Dermis microvascular lymphatic vessel endothelial cell (primary cell): Measurements from ENCODE around the gene WDHD1. TPM values are rescaled to one million over a fixed set of nuclear protein-coding genes. Genes with fewer than 3 reads are reported as not detected.
"Not testable (repeated sequence)": the region's sequence is repeated elsewhere in the genome, so short reads cannot be mapped to it uniquely, and the experiment has no call there.

Experiments
- DNase-seq, 2 donors: peaks; one replicate each; pipeline versions ENCODE4 v3.0.0 to v3.0.0-alpha.2; 2010; ENCODE audit warnings: low read depth in 2 of 2
- total RNA-seq: library from RNA; depleted of rRNA; stranded (reverse); fragments of >200 nt; gene quantifications from 2 replicates; pipeline ENCODE4 v1.2.1, GENCODE V29; 2014

Gene WDHD1
- total RNA-seq, 1 donor from 2014 or later = 9.6 TPM

DNA sequence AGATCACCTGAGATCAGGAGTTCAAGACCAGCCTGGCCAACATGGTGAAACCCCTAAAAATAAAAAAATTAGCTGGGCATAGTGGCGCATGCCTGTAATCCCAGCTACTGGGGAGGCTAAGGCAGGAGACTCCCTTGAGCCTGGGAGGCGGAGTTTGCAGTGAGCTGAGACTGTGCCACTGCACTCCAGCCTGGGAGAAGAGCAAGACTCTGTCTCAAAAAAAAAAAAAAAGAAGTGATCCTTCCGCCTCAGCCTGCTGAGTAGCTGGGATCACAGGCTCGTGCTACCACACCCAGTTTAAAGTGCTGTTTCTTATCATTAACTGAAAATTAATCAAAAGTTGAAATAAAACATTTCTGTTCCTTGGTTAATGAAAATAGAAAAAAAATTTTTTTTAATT is 117.9 kb downstream of the WDHD1 start:
- not testable (repeated sequence) for DNase-seq

DNA sequence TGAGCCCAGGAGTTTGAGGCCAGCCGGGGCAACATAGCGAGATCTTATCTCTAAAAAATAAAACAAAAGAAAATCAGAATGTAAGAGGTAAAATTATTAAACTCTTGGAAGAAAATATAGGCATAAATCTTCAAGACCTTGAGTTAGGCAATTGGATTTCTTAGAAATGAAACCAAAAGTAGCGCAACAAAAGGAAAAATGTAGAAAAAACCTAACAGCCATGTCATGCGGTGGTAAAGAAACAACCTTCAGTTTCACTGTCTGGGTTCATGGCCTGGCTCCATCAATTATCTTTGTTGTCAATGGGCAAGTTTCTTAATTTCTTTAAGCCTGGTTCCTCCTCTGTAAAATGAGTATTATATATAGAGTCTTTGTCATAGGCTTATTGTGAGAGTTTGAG is 118.7 kb downstream of the WDHD1 start:
- no peak for DNase-seq

DNA sequence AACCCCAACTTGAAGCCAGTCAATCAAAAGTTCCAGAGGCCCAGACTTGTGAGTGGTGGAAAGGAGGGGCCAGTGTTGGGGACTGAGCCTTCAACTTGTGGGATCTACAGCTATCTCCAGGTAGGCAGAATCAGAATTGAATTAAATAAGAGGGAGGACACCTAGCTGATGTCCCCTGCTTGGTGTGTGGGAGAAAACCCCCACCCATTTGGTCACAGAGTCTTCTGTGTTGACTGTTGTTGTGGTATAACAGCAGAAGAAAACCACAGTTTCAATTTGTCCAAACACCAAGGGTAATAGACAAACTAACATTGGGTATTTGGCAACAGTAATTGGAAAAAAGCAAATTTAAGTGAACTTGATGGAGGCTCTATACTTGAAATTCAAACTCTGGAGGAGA is 120.8 kb downstream of the WDHD1 start:
- DNase-seq = no peak

DNA sequence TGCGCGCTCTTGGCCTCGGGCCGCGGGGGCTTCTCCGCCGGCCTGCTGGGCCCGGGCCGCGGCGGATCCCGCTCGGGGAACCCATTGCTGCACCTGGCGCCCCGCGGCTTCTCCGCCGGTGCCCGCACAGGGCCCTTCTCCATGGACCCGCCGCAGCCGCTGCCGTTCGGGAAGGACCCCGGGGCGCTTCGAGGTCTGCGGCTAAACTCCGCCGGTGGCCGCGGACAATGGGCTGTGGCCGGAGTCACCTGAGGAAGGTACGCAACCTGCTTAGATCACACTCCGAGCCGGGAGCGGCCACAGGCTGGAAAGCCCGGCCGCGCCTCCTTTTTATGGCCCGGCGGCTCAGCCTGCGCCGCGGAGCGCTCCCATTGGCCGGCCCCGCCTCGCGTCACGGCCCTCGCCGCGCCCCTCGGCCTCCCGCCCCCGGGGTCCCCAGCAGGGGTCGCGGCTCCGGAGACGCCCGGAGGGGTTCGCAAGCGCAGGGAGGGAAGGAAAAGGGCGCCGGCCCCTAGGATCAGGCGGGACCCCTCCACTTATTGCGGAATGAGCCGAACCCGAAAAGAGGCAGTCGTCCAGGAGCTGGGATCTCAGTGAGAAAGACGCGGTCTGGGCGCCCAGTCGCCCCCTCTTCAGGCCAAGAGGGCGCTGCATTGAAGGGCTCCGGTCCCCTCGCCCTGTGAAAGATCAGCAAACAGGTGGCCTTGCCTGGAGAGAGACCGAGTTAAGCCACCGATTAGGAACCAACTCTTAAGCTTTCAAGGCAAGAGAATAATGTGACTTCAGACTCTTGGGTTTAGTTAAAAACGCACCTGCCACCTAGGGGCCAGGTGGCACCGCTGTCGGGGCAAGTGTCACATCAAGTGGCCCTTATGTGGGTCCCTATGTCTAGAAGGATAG is 124.1 kb downstream of the WDHD1 start, which contains the start of gene GCH1:
Gene GCH1 (minus strand): TSS at position 306 of the 900 bp plus-strand sequence. CDS start 163 bp downstream, at position 143.
- peak in 1 of 2 donors; percentile 74 for DNase-seq

DNA sequence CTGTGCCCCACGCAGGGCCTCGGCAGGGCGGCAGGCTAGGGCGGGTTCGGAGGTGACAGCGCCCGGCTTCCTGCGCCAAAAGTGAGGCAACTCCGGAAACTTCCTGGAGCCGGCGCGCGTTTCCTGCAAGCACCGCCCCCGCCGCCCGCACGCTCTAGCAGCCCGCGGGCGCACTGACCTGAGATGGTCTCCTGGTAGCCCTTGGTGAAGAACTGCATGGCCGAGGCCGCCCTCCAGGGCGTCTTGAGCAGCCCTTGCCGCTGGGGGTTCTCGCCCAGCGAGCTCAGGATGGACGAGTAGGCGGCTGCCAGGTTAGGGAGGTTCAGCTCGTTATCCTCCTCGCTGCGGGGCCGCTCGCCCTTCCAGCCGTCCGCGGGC is 124.8 kb downstream of the WDHD1 start:
- peak in 1 of 2 donors; percentile 68 for DNase-seq

DNA sequence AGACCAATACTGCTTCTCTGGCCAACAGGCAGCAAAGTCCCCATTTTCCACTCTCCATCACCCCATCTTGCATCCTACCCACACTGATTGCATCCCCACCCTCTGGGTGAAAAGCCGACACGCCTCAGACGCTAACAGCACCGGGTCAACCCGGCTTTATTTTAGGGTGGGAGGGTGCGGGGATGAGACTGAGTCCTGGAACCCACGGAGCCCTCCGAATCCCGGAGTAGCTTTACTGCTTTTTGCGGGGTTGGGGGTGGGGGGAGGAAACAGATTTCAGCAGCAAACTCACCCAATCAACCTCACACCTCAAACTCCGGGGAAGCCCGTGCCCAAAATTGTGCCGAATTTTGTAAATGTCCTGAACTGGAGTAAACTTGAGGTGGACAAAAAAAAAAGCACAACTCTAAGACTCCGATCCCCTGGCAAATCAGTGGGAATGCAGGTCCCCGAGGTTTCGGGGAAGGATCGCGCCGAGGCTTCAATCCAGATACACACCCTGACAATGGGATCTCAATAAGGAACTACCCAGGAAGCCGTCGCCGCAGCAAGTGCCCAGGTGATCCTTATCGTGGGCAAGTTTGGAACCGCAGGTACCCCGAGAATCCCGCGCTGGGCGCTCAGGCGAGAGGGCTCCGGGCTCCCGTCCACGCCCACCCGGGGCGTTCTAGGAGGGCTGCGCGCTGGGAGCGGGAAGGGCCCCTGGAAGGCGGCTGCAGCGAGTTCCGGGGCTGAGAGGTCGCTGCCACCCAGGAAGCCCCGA is 125.3 kb downstream of the WDHD1 start:
- no peak for DNase-seq

DNA sequence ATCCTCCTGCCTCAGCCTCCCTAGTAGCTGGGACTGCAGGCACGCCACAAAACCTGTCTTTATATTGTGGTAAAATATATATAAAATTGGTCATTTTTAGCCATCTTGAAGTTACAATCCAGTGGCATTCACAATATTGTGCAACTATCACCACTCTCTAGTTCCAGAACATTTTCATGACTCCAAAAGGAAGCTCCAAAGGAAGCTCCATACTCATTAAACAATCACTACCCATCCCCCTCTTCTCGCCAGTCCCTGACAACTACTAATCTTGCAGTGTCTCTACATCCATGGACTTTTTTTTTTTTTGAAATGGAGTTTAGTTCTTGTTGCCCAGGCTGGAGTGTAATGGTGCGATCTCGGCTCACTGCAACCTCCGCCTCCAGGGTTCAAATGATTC is 127.3 kb downstream of the WDHD1 start:
- DNase-seq = no peak

DNA sequence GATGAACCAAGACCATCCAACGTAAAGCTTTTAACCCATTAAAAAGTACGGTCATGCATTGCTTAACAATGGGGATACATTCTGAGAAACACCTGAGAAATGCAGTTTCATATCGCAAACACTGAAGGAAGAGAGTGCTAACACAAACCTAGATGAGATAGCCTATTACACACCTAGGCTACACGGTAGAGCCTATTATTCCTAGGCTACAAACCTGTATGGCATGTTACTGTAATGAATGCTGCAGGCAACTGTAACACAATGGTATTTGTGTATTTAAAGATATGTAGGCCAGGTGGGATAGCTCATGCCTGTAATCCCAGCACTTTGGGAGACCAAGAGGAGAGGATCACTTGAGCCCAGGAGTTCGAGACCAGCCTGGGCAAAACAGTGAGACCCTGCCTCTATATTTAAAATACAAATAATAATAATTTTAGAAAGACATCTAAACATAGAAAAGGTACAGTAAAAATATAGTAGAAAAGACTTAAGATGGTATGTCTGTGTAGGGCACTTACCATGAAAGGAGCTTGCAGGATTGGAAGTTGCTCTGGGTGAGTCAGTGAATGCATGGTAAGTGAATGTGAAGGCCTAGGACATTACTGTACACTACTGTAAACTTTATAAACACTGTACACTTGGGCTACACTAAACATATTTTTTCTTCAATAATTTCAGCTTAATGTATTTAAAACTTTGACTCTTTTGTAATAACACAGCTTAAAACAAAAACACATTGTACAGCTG is 128.9 kb downstream of the WDHD1 start:
- DNase-seq = not testable (repeated sequence)

DNA sequence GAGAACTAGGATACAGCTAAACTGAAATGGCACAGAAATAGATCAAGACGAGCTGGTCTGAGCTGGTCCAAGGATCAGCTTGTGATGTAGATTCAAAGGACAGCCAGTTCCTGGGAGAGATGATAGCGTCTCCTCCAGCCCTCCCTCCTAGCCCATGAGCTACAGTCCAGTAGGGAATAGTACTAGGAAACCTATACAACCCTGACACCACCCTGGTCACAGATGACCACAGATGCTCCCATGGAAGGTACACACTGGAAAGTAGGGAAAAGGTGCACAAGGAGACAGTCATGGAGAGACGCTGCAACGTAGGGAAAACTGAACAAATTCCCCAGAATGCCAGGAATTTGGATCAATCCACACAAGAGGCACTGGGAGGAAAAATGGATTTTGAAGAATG is 131.2 kb downstream of the WDHD1 start:
- no peak for DNase-seq

DNA sequence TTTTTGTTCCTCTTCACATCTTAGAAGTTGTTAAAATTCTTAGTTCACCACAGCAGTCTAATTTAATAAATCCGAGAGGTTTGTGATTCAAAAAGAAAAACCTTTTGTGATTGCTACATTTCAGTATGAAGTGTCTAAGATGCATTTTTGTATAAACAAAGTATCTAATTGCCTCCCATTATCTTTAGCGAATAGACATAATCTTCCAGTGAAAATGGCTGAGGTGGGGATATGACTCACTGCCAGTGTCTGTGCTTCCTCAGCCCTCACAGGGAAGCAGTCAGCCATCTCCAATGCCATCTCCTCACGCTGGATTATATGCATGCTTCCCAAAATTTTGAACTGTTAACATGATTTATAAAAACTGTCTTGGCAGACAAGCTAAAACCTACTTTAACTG is 131.9 kb downstream of the WDHD1 start:
- peak in 1 of 2 donors; percentile 42 for DNase-seq

DNA sequence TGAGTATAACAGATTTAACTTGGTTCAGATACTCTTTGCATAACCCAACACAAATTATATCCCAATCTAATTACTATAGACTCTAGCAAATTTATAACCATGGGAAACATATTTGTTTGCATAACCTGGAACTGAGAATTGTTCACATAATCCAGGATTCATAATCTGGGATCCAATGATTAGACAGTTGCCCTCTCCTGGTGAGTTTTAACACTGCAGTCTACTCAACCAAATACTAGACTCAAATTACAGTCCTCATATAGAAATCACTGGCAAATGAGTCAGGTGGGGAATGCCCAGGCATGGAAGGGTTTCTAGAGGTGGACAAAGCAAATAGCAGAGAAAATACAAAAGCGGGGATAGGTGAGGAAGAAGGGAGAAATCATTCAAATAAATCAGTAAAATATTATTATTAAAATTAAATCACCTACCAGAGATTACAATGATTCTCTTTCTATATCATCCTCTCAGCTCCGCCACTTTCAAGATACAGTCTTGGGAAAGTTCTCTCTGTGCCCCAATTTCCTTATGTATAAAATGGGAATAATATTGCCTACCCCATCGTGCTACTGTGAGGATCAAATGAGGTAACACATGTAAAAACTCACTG is 133.6 kb downstream of the WDHD1 start:
- peak in 1 of 2 donors; percentile 76 for DNase-seq

DNA sequence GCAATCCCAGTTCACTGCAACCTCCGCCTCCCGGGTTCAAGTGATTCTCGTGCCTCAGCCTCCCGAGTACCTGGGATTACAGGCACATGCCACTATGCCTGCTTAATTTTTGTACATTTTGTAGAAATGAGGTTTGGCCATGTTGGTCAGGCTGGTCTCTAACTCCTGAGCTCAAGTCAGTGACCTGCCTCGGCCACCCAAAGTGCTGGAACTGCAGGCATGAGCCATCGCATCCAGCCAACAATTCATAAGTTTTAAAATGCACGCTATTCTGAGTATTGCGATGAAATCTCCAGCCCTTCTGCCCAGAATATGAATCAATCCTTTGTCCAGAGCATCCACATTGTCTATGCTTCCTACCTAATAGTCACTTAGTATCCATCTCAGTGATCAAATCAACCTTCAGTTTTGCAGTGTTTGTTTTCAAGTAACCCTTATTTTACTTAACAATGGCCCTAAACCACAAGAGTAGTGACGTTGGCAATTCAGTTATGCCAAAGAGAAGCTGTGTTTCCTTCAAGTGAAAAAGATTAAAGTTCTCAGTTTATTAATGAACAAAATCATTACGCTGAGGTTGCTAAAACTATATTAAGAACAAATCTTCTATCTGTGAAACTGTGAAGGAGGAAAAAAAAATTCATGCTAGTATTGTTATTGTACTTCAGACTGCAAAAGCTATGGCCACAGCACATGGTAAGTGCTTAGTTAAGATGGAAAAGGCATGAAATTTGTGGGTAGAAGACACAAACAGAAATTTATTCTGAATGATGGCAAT is 135.2 kb downstream of the WDHD1 start:
- DNase-seq = no peak

DNA sequence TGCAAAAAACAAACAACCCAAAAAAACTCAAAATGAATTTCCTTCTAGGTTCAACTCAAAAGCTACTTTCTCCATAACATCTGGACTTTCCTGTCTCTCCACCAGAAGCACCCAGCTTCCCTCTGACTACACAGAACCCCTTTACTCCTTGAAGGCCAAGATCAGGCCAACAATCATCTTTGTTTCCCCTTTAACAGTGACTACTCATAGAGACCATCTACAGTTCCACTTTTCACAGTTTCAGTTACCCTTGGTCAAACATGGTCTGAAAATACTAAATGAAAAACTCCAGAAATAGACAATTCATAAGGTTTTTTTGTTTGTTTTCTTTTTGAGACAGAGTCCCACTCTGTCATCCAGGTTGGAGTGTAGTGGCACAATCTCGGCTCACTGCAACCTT is 136.1 kb downstream of the WDHD1 start:
- no peak for DNase-seq

DNA sequence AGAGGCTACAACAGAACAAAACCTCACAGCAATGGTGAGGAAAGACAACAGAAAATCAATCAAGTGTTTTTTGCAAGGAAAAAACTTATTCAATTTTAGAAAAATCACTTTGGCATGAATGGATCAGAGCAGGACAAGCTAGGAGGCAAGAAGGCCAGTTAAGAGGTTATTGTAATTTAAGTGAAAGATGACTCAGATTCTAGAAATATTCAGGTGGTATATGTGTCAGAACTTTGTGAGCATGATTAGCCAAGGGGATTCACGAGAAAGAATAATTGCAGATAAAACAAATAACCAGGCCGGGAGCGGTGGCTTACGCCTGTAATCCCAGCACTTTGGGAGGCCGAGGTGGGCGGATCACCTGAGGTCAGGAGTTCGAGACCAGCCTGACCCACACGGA is 137.0 kb downstream of the WDHD1 start:
- no peak for DNase-seq

Other genes with a start within 250 kb of the WDHD1 start
- gene GCH1, start 124.3 kb downstream of the WDHD1 start, total RNA-seq = 4.6 and 8.5 TPM in 2 replicates
- gene SOCS4, start 137 bp upstream of the WDHD1 start, total RNA-seq = 12.5 and 14.4 TPM in 2 replicates
- gene MAPK1IP1L, start 24.5 kb upstream of the WDHD1 start, total RNA-seq = 15.3 and 16.8 TPM in 2 replicates
- gene LGALS3, start 102.2 kb upstream of the WDHD1 start, total RNA-seq = 88.0 and 98.5 TPM in 2 replicates
- gene DLGAP5, start 164.5 kb upstream of the WDHD1 start, total RNA-seq = 8.7 and 33.6 TPM in 2 replicates
- gene FBXO34, start 244.3 kb upstream of the WDHD1 start, total RNA-seq = 18.9 and 25.7 TPM in 2 replicates